WTC11 (cell line): ENCODE results near the gene SNHG17. TPM values are rescaled to one million over a fixed set of nuclear protein-coding genes. Genes with fewer than 3 reads are reported as not detected.

Experiments
- ATAC-seq: fragments of 200-7000 bp; cut with Tn5 transposase; 2 replicates; pipeline ENCODE4 v1.10.0; 2021; ENCODE audit warnings: mild to moderate bottlenecking, moderate library complexity
- CTCF ChIA-PET: fragments of 300-600 bp; sonication (Branson Sonifier 250); formaldehyde crosslinking; loops from one replicate; lab custom pipeline; 2021; ENCODE audit warnings: antibody characterized with exemption; lab: Charles Lee
- POLR2A ChIA-PET: fragments of 350-600 bp; sonication (Branson Sonifier 250); formaldehyde crosslinking; loops from one replicate; lab custom pipeline; 2021; ENCODE audit warnings: antibody characterized with exemption; lab: Charles Lee
- DNase-seq: peaks from one replicate; pipeline ENCODE4 v3.0.0; 2021; ENCODE audit warnings: low spot score
- H3K27ac Mint-ChIP-seq: 2 replicates; pipeline ENCODE4 v1.8.0; 2021; ENCODE audit warnings: mixed read lengths
- H3K27me3 Mint-ChIP-seq: 2 replicates; pipeline ENCODE4 v1.8.0; 2021; ENCODE audit warnings: low read depth, mild to moderate bottlenecking, moderate library complexity, mixed read lengths
- H3K36me3 Mint-ChIP-seq: 2 replicates; pipeline ENCODE4 v1.8.0; 2021; ENCODE audit warnings: mixed read lengths
- H3K4me1 Mint-ChIP-seq: 2 replicates; pipeline ENCODE4 v1.8.0; 2022; ENCODE audit warnings: mixed read lengths
- H3K4me3 Mint-ChIP-seq: 2 replicates; pipeline ENCODE4 v1.8.0; 2021; ENCODE audit warnings: mild to moderate bottlenecking, moderate library complexity, mixed read lengths
- H3K9me3 Mint-ChIP-seq: 2 replicates; pipeline ENCODE4 v1.8.0; 2021; ENCODE audit warnings: mixed read lengths
- CREB1 ChIP-seq: sonication (generic); formaldehyde crosslinking; IDR thresholded peaks from 2 replicates; pipeline ENCODE4 v1.8.0; 2023; ENCODE audit warnings: mild to moderate bottlenecking, missing genetic modification reagents
- CREM ChIP-seq: sonication (generic); formaldehyde crosslinking; IDR thresholded peaks from 2 replicates; pipeline ENCODE4 v1.8.1; 2022; ENCODE audit warnings: mild to moderate bottlenecking, missing genetic modification reagents, moderate library complexity
- ELF4 ChIP-seq: sonication (generic); formaldehyde crosslinking; IDR thresholded peaks from 2 replicates; pipeline ENCODE4 v1.8.1; 2022; ENCODE audit warnings: low read depth, mild to moderate bottlenecking, moderate library complexity, missing genetic modification reagents
- ETV6 ChIP-seq: sonication (generic); formaldehyde crosslinking; IDR thresholded peaks from 2 replicates; pipeline ENCODE4 v1.8.1; 2022; ENCODE audit warnings: mild to moderate bottlenecking, missing genetic modification reagents
- FOXK1 ChIP-seq: sonication (generic); formaldehyde crosslinking; IDR thresholded peaks from 2 replicates; pipeline ENCODE4 v1.8.0; 2022; ENCODE audit warnings: mild to moderate bottlenecking, moderate library complexity, missing genetic modification reagents
- GABPB1 ChIP-seq: sonication (generic); formaldehyde crosslinking; IDR thresholded peaks from 2 replicates; pipeline ENCODE4 v1.8.1; 2023; ENCODE audit warnings: mild to moderate bottlenecking, missing genetic modification reagents
- GRHL2 ChIP-seq: fragments of 250-450 bp; sonication (Bioruptor Pico); IDR thresholded peaks from 2 replicates; pipeline ENCODE4 v1.8.0; 2022; ENCODE audit warnings: mild to moderate bottlenecking, moderate library complexity; ENCODE audit not compliant: insufficient replicate concordance, severe bottlenecking
- GTF2I ChIP-seq: fragments of 250-450 bp; sonication (Bioruptor Pico); conservative IDR thresholded peaks from 2 replicates; pipeline ENCODE4 v1.4.0; 2021; ENCODE audit warnings: mild to moderate bottlenecking
- HMGA2 ChIP-seq: fragments of 250-450 bp; sonication (Bioruptor Pico); IDR thresholded peaks from 2 replicates; pipeline ENCODE4 v1.4.0; 2021; ENCODE audit warnings: mild to moderate bottlenecking, moderate library complexity
- KAT7 ChIP-seq: sonication (generic); formaldehyde crosslinking; IDR thresholded peaks from 2 replicates; pipeline ENCODE4 v1.8.1; 2023; ENCODE audit warnings: missing genetic modification reagents, mild to moderate bottlenecking, borderline replicate concordance
- MYBL2 ChIP-seq: sonication (generic); formaldehyde crosslinking; IDR thresholded peaks from 2 replicates; pipeline ENCODE4 v1.8.1; 2023; ENCODE audit warnings: mild to moderate bottlenecking, moderate library complexity, missing genetic modification reagents
- OVOL2 ChIP-seq: fragments of 250-450 bp; sonication (Bioruptor Pico); IDR thresholded peaks from 2 replicates; pipeline ENCODE4 v1.9.0; 2021; ENCODE audit warnings: mild to moderate bottlenecking, borderline replicate concordance
- PRRX2 ChIP-seq: fragments of 250-450 bp; sonication (Bioruptor Pico); IDR thresholded peaks from 2 replicates; pipeline ENCODE4 v1.8.0; 2021; ENCODE audit warnings: mild to moderate bottlenecking
- RELA ChIP-seq: sonication (generic); formaldehyde crosslinking; IDR thresholded peaks from 2 replicates; pipeline ENCODE4 v1.8.1; 2022; ENCODE audit warnings: missing genetic modification reagents, mild to moderate bottlenecking, borderline replicate concordance
- RORB ChIP-seq: fragments of 250-450 bp; sonication (Bioruptor Pico); IDR thresholded peaks from 2 replicates; pipeline ENCODE4 v1.9.0; 2021; ENCODE audit warnings: mild to moderate bottlenecking
- SMAD3 ChIP-seq: sonication (generic); formaldehyde crosslinking; IDR thresholded peaks from 2 replicates; pipeline ENCODE4 v1.8.0; 2022; ENCODE audit warnings: missing genetic modification reagents, mild to moderate bottlenecking, borderline replicate concordance
- SMAD4 ChIP-seq: sonication (generic); formaldehyde crosslinking; IDR thresholded peaks from 2 replicates; pipeline ENCODE4 v1.8.0; 2022; ENCODE audit warnings: mild to moderate bottlenecking, missing genetic modification reagents
- SP1 ChIP-seq: sonication (generic); formaldehyde crosslinking; conservative IDR thresholded peaks from 2 replicates; pipeline ENCODE4 v1.8.1; 2022; ENCODE audit warnings: missing genetic modification reagents
- TCF7 ChIP-seq: sonication (generic); formaldehyde crosslinking; IDR thresholded peaks from 2 replicates; pipeline ENCODE4 v1.8.0; 2022; ENCODE audit warnings: mild to moderate bottlenecking, low read depth, missing genetic modification reagents, moderate library complexity
- TEAD4 ChIP-seq: sonication (generic); formaldehyde crosslinking; IDR thresholded peaks from 2 replicates; pipeline ENCODE4 v1.8.0; 2022; ENCODE audit warnings: mild to moderate bottlenecking, missing genetic modification reagents
- TP53 ChIP-seq: sonication (generic); formaldehyde crosslinking; IDR thresholded peaks from 2 replicates; pipeline ENCODE4 v1.8.1; 2023; ENCODE audit warnings: mild to moderate bottlenecking, missing genetic modification reagents
- ZNF263 ChIP-seq: sonication (generic); formaldehyde crosslinking; IDR thresholded peaks from 2 replicates; pipeline ENCODE4 v1.8.1; 2022; ENCODE audit warnings: low read depth, mild to moderate bottlenecking, moderate library complexity, missing genetic modification reagents
- ZNF317 ChIP-seq: sonication (generic); formaldehyde crosslinking; IDR thresholded peaks from 2 replicates; pipeline ENCODE4 v1.8.1; 2023; ENCODE audit warnings: low read depth, mild to moderate bottlenecking, moderate library complexity, missing genetic modification reagents, borderline replicate concordance
- ZNF671 ChIP-seq: fragments of 250-450 bp; sonication (Bioruptor Pico); IDR thresholded peaks from 2 replicates; pipeline ENCODE4 v1.8.0; 2021; ENCODE audit warnings: mild to moderate bottlenecking
- total RNA-seq: library from RNA; stranded (reverse); gene quantifications from 3 replicates; pipeline ENCODE4 v1.2.3, GENCODE V29; 2021
- TF ChIP-seq, protein P1 (sequence below): sonication (generic); formaldehyde crosslinking; IDR thresholded peaks from 2 replicates; pipeline ENCODE4 v1.8.0; 2023; ENCODE audit warnings: missing genetic modification reagents, mild to moderate bottlenecking, borderline replicate concordance
- TF ChIP-seq, protein P2 (sequence below): fragments of 250-450 bp; sonication (Bioruptor Pico); IDR thresholded peaks from 2 replicates; pipeline ENCODE4 v1.8.0; 2021; ENCODE audit warnings: mild to moderate bottlenecking
- TF ChIP-seq, protein P3 (sequence below): sonication (generic); formaldehyde crosslinking; IDR thresholded peaks from 2 replicates; pipeline ENCODE4 v1.8.0; 2022; ENCODE audit warnings: mild to moderate bottlenecking, missing genetic modification reagents
- TF ChIP-seq, protein P4 (sequence below): sonication (generic); formaldehyde crosslinking; IDR thresholded peaks from 2 replicates; pipeline ENCODE4 v1.8.1; 2023; ENCODE audit warnings: mild to moderate bottlenecking, missing genetic modification reagents, moderate library complexity

SNHG17 gene
- total RNA-seq, 1 experiment from 2014 or later = 71.6 TPM

DNA sequence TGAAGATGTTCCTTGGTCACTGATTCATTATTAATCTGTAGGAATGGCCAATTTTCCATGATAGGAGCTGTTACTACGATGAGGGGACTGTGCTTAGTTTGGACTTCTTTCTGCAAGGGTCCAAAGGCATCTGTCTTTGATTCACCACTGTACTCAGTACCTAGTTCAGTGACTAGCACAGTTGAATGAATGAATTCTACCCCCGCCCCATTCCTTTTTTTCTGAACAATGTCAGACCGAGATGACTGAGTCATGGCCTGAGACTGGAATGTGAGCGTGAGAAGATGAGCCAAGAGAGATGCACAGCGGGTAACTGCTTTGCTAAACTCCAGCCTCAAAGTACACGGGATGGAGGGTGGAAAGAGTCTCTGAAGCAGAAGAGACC, 419 bp upstream of the SNHG17 start:
- Mint-ChIP-seq H3K36me3 (peaks cover 42% of the 10 kb centered on the region), H3K4me1 (peaks cover 24% of the 10 kb centered on the region), H3K4me3 (peak overlapping the region; percentile 95), H3K9me3 (no peaks in the 10 kb centered on the region), H3K27me3 (peaks cover 3% of the 10 kb centered on the region; the same call in 1 of the 2 replicates), H3K27ac (no peak overlapping the region)
- POLR2A ChIA-PET = interaction anchor here (0.6 to 2.0 kb wide), 6 partner anchors 10 to 37 kb away, joined by 3 to 21 read pairs (median 5); partner anchors contain the start of gene RALGAPB
- no peak for TF ChIP-seq ELF4
- no peak for TF ChIP-seq SMAD4 (CRISPR knock-in tag)
- TF ChIP-seq OVOL2 = no peak
- TF ChIP-seq MYBL2 = no peak
- TF ChIP-seq CREB1 = no peak
- no peak for TF ChIP-seq HMGA2 (CRISPR knock-in tag)
- no peak for TF ChIP-seq ZNF263 (CRISPR knock-in tag)
- no peak for TF ChIP-seq SP1 (CRISPR knock-in tag)
- TF ChIP-seq ZNF317 (CRISPR knock-in tag) = no peak
- no peak for TF ChIP-seq GABPB1 (CRISPR knock-in tag)
- TF ChIP-seq, protein P1, sequence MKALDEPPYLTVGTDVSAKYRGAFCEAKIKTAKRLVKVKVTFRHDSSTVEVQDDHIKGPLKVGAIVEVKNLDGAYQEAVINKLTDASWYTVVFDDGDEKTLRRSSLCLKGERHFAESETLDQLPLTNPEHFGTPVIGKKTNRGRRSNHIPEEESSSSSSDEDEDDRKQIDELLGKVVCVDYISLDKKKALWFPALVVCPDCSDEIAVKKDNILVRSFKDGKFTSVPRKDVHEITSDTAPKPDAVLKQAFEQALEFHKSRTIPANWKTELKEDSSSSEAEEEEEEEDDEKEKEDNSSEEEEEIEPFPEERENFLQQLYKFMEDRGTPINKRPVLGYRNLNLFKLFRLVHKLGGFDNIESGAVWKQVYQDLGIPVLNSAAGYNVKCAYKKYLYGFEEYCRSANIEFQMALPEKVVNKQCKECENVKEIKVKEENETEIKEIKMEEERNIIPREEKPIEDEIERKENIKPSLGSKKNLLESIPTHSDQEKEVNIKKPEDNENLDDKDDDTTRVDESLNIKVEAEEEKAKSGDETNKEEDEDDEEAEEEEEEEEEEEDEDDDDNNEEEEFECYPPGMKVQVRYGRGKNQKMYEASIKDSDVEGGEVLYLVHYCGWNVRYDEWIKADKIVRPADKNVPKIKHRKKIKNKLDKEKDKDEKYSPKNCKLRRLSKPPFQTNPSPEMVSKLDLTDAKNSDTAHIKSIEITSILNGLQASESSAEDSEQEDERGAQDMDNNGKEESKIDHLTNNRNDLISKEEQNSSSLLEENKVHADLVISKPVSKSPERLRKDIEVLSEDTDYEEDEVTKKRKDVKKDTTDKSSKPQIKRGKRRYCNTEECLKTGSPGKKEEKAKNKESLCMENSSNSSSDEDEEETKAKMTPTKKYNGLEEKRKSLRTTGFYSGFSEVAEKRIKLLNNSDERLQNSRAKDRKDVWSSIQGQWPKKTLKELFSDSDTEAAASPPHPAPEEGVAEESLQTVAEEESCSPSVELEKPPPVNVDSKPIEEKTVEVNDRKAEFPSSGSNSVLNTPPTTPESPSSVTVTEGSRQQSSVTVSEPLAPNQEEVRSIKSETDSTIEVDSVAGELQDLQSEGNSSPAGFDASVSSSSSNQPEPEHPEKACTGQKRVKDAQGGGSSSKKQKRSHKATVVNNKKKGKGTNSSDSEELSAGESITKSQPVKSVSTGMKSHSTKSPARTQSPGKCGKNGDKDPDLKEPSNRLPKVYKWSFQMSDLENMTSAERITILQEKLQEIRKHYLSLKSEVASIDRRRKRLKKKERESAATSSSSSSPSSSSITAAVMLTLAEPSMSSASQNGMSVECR (CRISPR knock-in tag) = no peak
- no peak for TF ChIP-seq ZNF671 (CRISPR knock-in tag)
- TF ChIP-seq TEAD4 (CRISPR knock-in tag) = no peak
- no peak for TF ChIP-seq CREM (CRISPR knock-in tag)
- no peak for TF ChIP-seq RELA
- no peak for TF ChIP-seq SMAD3
- TF ChIP-seq, protein P2, sequence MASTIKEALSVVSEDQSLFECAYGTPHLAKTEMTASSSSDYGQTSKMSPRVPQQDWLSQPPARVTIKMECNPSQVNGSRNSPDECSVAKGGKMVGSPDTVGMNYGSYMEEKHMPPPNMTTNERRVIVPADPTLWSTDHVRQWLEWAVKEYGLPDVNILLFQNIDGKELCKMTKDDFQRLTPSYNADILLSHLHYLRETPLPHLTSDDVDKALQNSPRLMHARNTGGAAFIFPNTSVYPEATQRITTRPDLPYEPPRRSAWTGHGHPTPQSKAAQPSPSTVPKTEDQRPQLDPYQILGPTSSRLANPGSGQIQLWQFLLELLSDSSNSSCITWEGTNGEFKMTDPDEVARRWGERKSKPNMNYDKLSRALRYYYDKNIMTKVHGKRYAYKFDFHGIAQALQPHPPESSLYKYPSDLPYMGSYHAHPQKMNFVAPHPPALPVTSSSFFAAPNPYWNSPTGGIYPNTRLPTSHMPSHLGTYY (CRISPR knock-in tag) = no peak
- TF ChIP-seq, protein P3, sequence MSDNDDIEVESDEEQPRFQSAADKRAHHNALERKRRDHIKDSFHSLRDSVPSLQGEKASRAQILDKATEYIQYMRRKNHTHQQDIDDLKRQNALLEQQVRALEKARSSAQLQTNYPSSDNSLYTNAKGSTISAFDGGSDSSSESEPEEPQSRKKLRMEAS (CRISPR knock-in tag) = no peak
- no peak for TF ChIP-seq ETV6
- no peak for TF ChIP-seq PRRX2 (CRISPR knock-in tag)
- DNase-seq = no peak
- CTCF ChIA-PET = interaction anchor here (0.7 to 5.6 kb wide), 14 partner anchors 9 to 104 kb away, joined by 3 to 65 read pairs (median 5); partner anchors contain the start of gene RALGAPB
- ATAC-seq = no peak; the same call in 1 of the 2 replicates

DNA sequence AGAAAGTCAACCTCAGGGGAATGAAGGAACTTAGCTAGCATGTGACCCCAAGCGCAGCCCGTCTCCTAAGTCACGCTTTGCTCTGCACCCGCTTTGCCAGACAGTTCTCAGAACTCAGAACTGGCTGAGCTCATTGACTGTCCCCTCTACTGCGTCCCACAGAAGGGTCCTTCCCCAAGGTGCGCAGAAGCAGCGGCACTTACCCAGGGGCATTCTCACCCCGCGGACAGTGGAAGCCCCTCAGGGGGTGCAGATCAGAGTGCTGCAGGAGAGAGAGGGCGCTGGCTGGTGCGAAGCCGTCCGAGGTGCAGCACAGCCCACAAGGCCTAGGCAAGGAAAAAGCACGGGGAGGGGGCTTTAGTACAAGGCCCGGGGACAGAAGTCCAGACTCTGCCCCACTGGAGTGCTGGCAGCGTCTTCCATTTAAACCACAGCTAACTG, 807 bp downstream of the SNHG17 start:
- peaks cover 24% of the 10 kb centered on the region for H3K4me1 Mint-ChIP-seq
- POLR2A ChIA-PET = interaction anchor here (1.5 to 2.0 kb wide), 3 partner anchors 9 to 38 kb away, joined by 7 to 21 read pairs (median 19); partner anchors contain the start of gene RALGAPB
- peaks cover 1% of the 10 kb centered on the region; the same call in 1 of the 2 replicates for H3K27me3 Mint-ChIP-seq
- H3K9me3 Mint-ChIP-seq = no peaks in the 10 kb centered on the region
- peaks cover 50% of the 10 kb centered on the region for H3K36me3 Mint-ChIP-seq
- TF ChIP-seq TP53 (CRISPR knock-in tag) (no peak), GRHL2 (no peak), FOXK1 (CRISPR knock-in tag) (no peak), GABPB1 (CRISPR knock-in tag) (no peak), ELF4 (no peak), KAT7 (CRISPR knock-in tag) (no peak), GTF2I (CRISPR knock-in tag) (no peak), RORB (CRISPR knock-in tag) (no peak), TCF7 (no peak), SMAD4 (CRISPR knock-in tag) (no peak)
- TF ChIP-seq, protein P4, sequence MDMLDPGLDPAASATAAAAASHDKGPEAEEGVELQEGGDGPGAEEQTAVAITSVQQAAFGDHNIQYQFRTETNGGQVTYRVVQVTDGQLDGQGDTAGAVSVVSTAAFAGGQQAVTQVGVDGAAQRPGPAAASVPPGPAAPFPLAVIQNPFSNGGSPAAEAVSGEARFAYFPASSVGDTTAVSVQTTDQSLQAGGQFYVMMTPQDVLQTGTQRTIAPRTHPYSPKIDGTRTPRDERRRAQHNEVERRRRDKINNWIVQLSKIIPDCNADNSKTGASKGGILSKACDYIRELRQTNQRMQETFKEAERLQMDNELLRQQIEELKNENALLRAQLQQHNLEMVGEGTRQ (CRISPR knock-in tag) = no peak
- peak overlapping the region; percentile 89 for H3K27ac Mint-ChIP-seq
- ATAC-seq (no peak; the same call in 1 of the 2 replicates), DNase-seq (no peak)
- peak overlapping the region; percentile 95 for H3K4me3 Mint-ChIP-seq
- CTCF ChIA-PET = interaction anchor here (1.1 to 5.6 kb wide), 7 partner anchors 13 to 102 kb away, joined by 4 to 65 read pairs (median 7); partner anchors contain the start of gene RALGAPB
